ENCODE results near the gene DYNLL1. TPM values are rescaled to one million over a fixed set of nuclear protein-coding genes. Genes with fewer than 3 reads are reported as not detected.

The DYNLL1 gene
- polyA plus RNA-seq, 2 of the 4 experiments (the other 2 are of a cell fraction), result 735 to 744 TPM

DNA sequence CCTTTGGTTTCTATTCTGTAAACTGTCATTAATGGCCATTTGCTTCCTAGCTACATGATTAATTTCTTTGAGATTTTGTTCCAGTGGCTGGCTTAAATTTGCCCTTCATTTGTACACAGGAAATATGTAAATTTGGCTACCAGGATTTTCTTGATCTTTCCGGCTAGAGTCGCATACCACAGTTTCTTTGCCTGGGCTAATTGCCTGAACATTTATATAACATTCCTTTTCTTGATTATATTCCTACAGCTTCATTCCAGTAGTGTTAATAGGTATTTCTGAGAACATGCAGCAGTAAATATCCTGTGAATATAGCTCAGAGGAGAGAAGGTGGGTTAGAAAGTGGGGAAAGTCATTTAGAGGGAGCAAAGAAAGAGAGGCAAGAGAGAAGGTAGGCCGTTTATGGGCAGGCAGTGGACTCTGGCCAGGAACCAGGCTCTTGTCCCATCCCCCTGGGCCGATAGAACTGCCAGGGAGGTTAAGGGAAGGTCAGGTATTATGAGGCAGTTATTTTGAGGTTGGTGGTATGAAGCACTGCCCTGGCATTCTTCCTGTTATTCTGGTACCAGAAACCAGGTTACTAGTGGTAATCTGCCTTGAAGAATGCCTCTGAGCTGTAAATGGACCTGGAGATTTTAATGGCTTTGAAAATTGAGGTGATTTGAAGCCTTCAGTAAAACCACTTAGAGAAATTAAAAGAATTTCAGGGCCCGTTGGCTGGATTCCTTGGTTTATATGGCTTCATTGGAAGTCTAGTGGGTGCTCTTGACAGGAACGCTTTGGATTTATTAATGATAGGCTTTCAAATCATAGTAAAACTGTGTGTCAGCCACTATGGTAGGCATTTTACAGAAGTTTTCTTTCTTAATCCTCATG is 42.6 kb downstream of the DYNLL1 start:
- Histone ChIP-seq H3K27ac (peak overlapping the region in 1 of 2 experiments; percentile 45; a peak in 3 of 6 replicates), H3K9me3 (no peaks in the 10 kb centered on the region), H3K4me2 (peak overlapping the region; percentile 98), H3K4me3 (no peak overlapping the region), H3K4me1 (peaks cover 42% of the 10 kb centered on the region)
- CTCF ChIA-PET, result interaction anchor here (0.6 to 1.3 kb wide), 5 partner anchors 9 to 69 kb away, joined by 3 to 5 read pairs (median 4); partner anchors contain the start of gene SRSF9
- DNase-seq (ENCODE audit: low read depth in 1 of 2, low spot score in 1 of 2), result peak in 1 of 2 experiments; percentile 36
- POLR2A ChIA-PET, result interaction anchor here (1.0 to 1.3 kb wide), 3 partner anchors 10 to 43 kb away, joined by 3 to 5 read pairs (median 3); partner anchors contain the start of genes COQ5 and POP5
- 48% methylated on average over 6 of the region's 6 CpGs for WGBS (ENCODE audit: missing lambda C conversion rate)
- ATAC-seq, result peak in 1 of 2 experiments; percentile 36; a peak in 3 of 6 replicates
- TF ChIP-seq HOXA7 (CRISPR knock-in tag; IDR thresholded peaks at IDR 0.05) (no peak), NR3C1 (IDR thresholded peaks at IDR 0.05) (no peak), PHF8 (IDR thresholded peaks at IDR 0.05; ENCODE audit: borderline replicate concordance, low read depth) (no peak), BHLHE40 (IDR thresholded peaks at IDR 0.05; ENCODE audit: low read depth, low read length) (no peak), ZSCAN20 (CRISPR knock-in tag; IDR thresholded peaks at IDR 0.05) (no peak), MAFK (IDR thresholded peaks at IDR 0.05; ENCODE audit: partially characterized antibody) (no peak), HOXB5 (CRISPR knock-in tag; IDR thresholded peaks at IDR 0.05) (no peak), POLR2A (IDR thresholded peaks at IDR 0.05; ENCODE audit: low read length) (no peak), JUNB (IDR thresholded peaks at IDR 0.05) (no peak), FOXS1 (CRISPR knock-in tag; IDR thresholded peaks at IDR 0.05) (no peak), FOSB (CRISPR knock-in tag; IDR thresholded peaks at IDR 0.05) (no peak)
- TF ChIP-seq, protein P1, sequence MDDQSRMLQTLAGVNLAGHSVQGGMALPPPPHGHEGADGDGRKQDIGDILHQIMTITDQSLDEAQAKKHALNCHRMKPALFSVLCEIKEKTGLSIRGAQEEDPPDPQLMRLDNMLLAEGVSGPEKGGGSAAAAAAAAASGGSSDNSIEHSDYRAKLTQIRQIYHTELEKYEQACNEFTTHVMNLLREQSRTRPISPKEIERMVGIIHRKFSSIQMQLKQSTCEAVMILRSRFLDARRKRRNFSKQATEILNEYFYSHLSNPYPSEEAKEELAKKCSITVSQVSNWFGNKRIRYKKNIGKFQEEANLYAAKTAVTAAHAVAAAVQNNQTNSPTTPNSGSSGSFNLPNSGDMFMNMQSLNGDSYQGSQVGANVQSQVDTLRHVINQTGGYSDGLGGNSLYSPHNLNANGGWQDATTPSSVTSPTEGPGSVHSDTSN (IDR thresholded peaks at IDR 0.05), result no peak
- TF ChIP-seq, protein P2, sequence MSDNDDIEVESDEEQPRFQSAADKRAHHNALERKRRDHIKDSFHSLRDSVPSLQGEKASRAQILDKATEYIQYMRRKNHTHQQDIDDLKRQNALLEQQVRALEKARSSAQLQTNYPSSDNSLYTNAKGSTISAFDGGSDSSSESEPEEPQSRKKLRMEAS (IDR thresholded peaks at IDR 0.05), result no peak
- TF ChIP-seq, protein P3, sequence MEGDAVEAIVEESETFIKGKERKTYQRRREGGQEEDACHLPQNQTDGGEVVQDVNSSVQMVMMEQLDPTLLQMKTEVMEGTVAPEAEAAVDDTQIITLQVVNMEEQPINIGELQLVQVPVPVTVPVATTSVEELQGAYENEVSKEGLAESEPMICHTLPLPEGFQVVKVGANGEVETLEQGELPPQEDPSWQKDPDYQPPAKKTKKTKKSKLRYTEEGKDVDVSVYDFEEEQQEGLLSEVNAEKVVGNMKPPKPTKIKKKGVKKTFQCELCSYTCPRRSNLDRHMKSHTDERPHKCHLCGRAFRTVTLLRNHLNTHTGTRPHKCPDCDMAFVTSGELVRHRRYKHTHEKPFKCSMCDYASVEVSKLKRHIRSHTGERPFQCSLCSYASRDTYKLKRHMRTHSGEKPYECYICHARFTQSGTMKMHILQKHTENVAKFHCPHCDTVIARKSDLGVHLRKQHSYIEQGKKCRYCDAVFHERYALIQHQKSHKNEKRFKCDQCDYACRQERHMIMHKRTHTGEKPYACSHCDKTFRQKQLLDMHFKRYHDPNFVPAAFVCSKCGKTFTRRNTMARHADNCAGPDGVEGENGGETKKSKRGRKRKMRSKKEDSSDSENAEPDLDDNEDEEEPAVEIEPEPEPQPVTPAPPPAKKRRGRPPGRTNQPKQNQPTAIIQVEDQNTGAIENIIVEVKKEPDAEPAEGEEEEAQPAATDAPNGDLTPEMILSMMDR (IDR thresholded peaks at IDR 0.05), result no peak
- TF ChIP-seq, protein P4, sequence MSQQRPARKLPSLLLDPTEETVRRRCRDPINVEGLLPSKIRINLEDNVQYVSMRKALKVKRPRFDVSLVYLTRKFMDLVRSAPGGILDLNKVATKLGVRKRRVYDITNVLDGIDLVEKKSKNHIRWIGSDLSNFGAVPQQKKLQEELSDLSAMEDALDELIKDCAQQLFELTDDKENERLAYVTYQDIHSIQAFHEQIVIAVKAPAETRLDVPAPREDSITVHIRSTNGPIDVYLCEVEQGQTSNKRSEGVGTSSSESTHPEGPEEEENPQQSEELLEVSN (IDR thresholded peaks at IDR 0.05; ENCODE audit: borderline replicate concordance, low read depth), result no peak
- TF ChIP-seq, protein P5, sequence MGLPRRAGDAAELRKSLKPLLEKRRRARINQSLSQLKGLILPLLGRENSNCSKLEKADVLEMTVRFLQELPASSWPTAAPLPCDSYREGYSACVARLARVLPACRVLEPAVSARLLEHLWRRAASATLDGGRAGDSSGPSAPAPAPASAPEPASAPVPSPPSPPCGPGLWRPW (IDR thresholded peaks at IDR 0.05), result no peak
- no peak for FAIRE-seq

DNA sequence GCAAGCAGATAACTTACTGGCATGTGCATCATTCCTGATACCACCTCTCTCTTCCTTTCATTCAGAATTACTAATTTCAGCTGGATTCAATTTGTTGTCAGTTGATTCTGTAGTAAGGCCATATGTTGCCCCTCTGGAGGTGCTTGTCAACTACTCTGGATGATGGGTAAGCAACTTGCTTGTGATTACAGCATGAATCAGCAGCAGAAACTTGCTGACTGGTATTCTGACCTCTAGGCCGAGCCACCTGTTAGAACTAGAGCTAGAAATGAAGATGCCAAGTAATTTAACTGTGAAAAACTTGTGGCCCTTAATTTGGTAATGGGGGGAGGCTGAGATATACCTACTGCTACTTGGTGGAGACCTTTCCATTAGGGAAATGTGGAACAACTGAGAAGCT is 43.4 kb downstream of the DYNLL1 start:
- peaks cover 42% of the 10 kb centered on the region for H3K4me1 ChIP-seq
- CTCF ChIA-PET, result interaction anchor here (0.9 to 1.2 kb wide), 2 partner anchors 12 to 23 kb away, joined by 3 to 4 read pairs; no protein-coding TSS in a partner anchor
- H3K4me2 ChIP-seq, result peak overlapping the region; percentile 98; the same call in 2 of the 3 replicates
- DNase-seq (ENCODE audit: low read depth in 1 of 2, low spot score in 1 of 2) (peak in 1 of 2 experiments; percentile 23), ATAC-seq (no peak), FAIRE-seq (no peak)
- H3K9me3 ChIP-seq, result no peaks in the 10 kb centered on the region
- no peak overlapping the region; a peak in 1 of 6 replicates for H3K27ac ChIP-seq
- peak; percentile 53 for TF ChIP-seq MAFK (IDR thresholded peaks at IDR 0.05; ENCODE audit: partially characterized antibody)
- no peak for TF ChIP-seq HOXA7 (CRISPR knock-in tag; IDR thresholded peaks at IDR 0.05)
- no peak for TF ChIP-seq EHMT2 (IDR thresholded peaks at IDR 0.05; ENCODE audit: low read depth)
- TF ChIP-seq ZC3H11A (IDR thresholded peaks at IDR 0.05), result no peak
- TF ChIP-seq, protein P6, sequence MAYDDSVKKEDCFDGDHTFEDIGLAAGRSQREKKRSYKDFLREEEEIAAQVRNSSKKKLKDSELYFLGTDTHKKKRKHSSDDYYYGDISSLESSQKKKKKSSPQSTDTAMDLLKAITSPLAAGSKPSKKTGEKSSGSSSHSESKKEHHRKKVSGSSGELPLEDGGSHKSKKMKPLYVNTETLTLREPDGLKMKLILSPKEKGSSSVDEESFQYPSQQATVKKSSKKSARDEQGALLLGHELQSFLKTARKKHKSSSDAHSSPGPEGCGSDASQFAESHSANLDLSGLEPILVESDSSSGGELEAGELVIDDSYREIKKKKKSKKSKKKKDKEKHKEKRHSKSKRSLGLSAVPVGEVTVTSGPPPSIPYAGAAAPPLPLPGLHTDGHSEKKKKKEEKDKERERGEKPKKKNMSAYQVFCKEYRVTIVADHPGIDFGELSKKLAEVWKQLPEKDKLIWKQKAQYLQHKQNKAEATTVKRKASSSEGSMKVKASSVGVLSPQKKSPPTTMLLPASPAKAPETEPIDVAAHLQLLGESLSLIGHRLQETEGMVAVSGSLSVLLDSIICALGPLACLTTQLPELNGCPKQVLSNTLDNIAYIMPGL (CRISPR knock-in tag; IDR thresholded peaks at IDR 0.05; ENCODE audit: borderline replicate concordance), result no peak
- POLR2A ChIA-PET, result interaction anchor here (1.3 kb wide), 1 partner anchor 10 kb away, joined by 5 read pairs; the partner anchor contains the start of gene COQ5
- WGBS (ENCODE audit: missing lambda C conversion rate), result 53% methylated on average over 1 of the region's 1 CpG
- no peak overlapping the region for H3K4me3 ChIP-seq

All from A549 (cell line).